Retinal pigment epithelial cell (primary cell): ENCODE results near the gene ATP13A2.

Source experiments
- DNase-seq: peaks from one replicate; pipeline ENCODE4 v3.0.0-alpha.2; 2010; ENCODE audit warnings: low read depth
- H3K4me3 ChIP-seq: 2 replicates; pipeline ENCODE4 v1.5.1; 2011; ENCODE audit warnings: mild to moderate bottlenecking, low read length, control low read depth, moderate library complexity
- CTCF ChIP-seq: conservative IDR thresholded peaks from 2 replicates; pipeline ENCODE4 v1.5.1; 2011; ENCODE audit warnings: low read depth, low read length, control low read depth, inconsistent platforms

Gene ATP13A2

GRCh38 chr1:17031436-17031835 lies 19.7 kb upstream of the ATP13A2 start:
- no peak for DNase-seq
- H3K4me3 ChIP-seq: no peak overlapping the region
- TF ChIP-seq CTCF: no peak

- TF ChIP-seq CTCF: no peak
- DNase-seq: no peak
- no peak overlapping the region for H3K4me3 ChIP-seq
Observed at GRCh38 chr1:17030206-17030605, 18.5 kb upstream of the ATP13A2 start.

GRCh38 chr1:17028662-17029188 lies 17.0 kb upstream of the ATP13A2 start:
- H3K4me3 ChIP-seq: no peak overlapping the region
- no peak for DNase-seq
- TF ChIP-seq CTCF: no peak

GRCh38 chr1:17027900-17028299 lies 16.2 kb upstream of the ATP13A2 start:
- no peak overlapping the region for H3K4me3 ChIP-seq
- TF ChIP-seq CTCF: no peak
- no peak for DNase-seq

- DNase-seq: no peak
- no peak overlapping the region for H3K4me3 ChIP-seq
- TF ChIP-seq CTCF: no peak
Observed at GRCh38 chr1:17027403-17027802, 15.7 kb upstream of the ATP13A2 start.

- no peak overlapping the region for H3K4me3 ChIP-seq
- DNase-seq: no peak
- no peak for TF ChIP-seq CTCF
Observed at GRCh38 chr1:17024721-17025120, 13.0 kb upstream of the ATP13A2 start.

- no peak for DNase-seq
- TF ChIP-seq CTCF: no peak
- no peak overlapping the region for H3K4me3 ChIP-seq
Observed at GRCh38 chr1:17023573-17023972, 11.8 kb upstream of the ATP13A2 start.
